ENCODE data around the gene GRIN2A. TPM values are rescaled to one million over a fixed set of nuclear protein-coding genes. Genes with fewer than 3 reads are reported as not detected.

The GRIN2A gene
- total and polyA plus RNA-seq, 2 donors (not counting 1 experiment from before 2014, with no cell fraction given) = 0.44 TPM; not detected in 1

DNA sequence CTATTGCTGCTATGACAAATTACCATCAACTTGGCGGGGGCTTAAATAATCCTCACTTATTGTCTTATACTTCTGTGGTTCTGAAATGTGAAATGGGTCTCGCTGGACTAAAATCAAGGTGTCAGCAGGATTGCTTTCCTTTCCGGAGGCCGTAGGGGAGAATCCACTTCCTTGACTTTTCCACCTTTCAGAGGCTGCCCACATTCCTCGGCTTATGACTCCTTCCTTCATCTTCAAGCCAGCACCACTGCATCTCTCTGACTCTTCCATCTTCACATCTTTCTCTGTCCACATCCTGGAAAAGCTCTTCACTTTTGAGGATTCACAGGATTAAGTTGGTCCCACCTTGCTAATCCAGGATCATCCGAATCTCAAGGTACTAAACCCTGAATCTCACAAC, 217.8 kb downstream of the GRIN2A start:
- ChIA-PET CTCF (no interaction called here), POLR2A (no interaction called here)
- H3K27ac Mint-ChIP-seq = no peak overlapping the region
- 95% methylated on average over 4 of the region's 6 CpGs for WGBS (ENCODE audit: insufficient coverage)
- no peaks in the 10 kb centered on the region for H3K4me1 ChIP-seq (ENCODE audit: control insufficient read depth in 2 of 2, insufficient read depth in 2 of 2, low read length in 2 of 2)
- H3K36me3 ChIP-seq (replicated peaks in 1 of 2; ENCODE audit: control extremely low read depth in 1 of 2, control insufficient read depth in 1 of 2, extremely low read depth in 1 of 2, insufficient read depth in 2 of 2, low read length in 1 of 2) = no peaks in the 10 kb centered on the region
- H3K27ac ChIP-seq (ENCODE audit: low read length in 2 of 2) = no peak overlapping the region
- H2AFZ ChIP-seq (ENCODE audit: insufficient read depth, low read depth, low read length, poor library complexity, severe bottlenecking) = no peak overlapping the region
- intact Hi-C loops (cut with micrococcal nuclease) = no loop called here
- TF ChIP-seq EZH2 (IDR thresholded peaks at IDR 0.05; ENCODE audit: borderline replicate concordance, insufficient read depth, low read depth, low read length, poor library complexity, severe bottlenecking) = no peak
- TF ChIP-seq, protein P1, sequence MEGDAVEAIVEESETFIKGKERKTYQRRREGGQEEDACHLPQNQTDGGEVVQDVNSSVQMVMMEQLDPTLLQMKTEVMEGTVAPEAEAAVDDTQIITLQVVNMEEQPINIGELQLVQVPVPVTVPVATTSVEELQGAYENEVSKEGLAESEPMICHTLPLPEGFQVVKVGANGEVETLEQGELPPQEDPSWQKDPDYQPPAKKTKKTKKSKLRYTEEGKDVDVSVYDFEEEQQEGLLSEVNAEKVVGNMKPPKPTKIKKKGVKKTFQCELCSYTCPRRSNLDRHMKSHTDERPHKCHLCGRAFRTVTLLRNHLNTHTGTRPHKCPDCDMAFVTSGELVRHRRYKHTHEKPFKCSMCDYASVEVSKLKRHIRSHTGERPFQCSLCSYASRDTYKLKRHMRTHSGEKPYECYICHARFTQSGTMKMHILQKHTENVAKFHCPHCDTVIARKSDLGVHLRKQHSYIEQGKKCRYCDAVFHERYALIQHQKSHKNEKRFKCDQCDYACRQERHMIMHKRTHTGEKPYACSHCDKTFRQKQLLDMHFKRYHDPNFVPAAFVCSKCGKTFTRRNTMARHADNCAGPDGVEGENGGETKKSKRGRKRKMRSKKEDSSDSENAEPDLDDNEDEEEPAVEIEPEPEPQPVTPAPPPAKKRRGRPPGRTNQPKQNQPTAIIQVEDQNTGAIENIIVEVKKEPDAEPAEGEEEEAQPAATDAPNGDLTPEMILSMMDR (IDR thresholded peaks at IDR 0.05) = no peak
- no peaks in the 10 kb centered on the region for H3K27me3 ChIP-seq (replicated peaks in 1 of 4; ENCODE audit: control extremely low read depth in 1 of 4, control insufficient read depth in 3 of 4, insufficient read depth in 4 of 4, low read length in 3 of 4)
- no peak for DNase-seq
- peaks cover 11% of the 10 kb centered on the region for H3K27me3 Mint-ChIP-seq
- no peaks in the 10 kb centered on the region for H3K9me3 ChIP-seq (ENCODE audit: control extremely low read depth in 1 of 3, control insufficient read depth in 2 of 3, insufficient read depth in 1 of 3, low read length in 2 of 3)
- H4K20me1 ChIP-seq (ENCODE audit: control insufficient read depth, insufficient read depth, low read length, poor library complexity, severe bottlenecking) = no peaks in the 10 kb centered on the region
- H3K4me3 Mint-ChIP-seq = no peak overlapping the region
- H3K4me3 ChIP-seq (ENCODE audit: control extremely low read depth in 1 of 5, extremely low read depth in 1 of 5, insufficient read depth in 1 of 5, low read depth in 2 of 5, low read length in 4 of 5) = no peak overlapping the region
- H3K9ac ChIP-seq (ENCODE audit: low read length) = no peak overlapping the region
- H3K4me1 Mint-ChIP-seq = no peaks in the 10 kb centered on the region
- H3K9me3 Mint-ChIP-seq (ENCODE audit: insufficient read depth) = no peaks in the 10 kb centered on the region
- no peak for ATAC-seq (ENCODE audit: low read depth)
- H3K79me2 ChIP-seq (ENCODE audit: control insufficient read depth, insufficient read depth, low read length) = no peaks in the 10 kb centered on the region
- H3K4me2 ChIP-seq (replicated peaks; ENCODE audit: low read depth, low read length, poor library complexity, severe bottlenecking) = no peak overlapping the region

DNA sequence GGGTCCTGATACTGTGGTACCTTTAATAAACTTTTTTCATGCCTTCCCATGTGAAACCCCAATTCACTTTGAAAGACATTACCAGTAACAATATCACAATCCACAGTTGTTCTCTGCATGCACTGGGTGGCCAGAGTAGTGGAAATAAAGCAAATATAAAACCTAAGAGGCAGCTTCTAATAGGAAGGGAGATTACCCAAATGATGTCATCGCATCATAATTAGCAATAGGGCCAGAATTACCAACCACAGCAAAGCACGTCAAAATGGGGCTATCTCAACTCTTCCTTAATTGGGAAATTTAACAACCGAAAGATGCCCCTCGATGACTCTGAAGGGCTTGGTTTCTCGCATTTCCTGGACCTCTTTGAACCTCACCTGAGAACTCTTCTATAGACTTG, 224.8 kb downstream of the GRIN2A start:
- H3K79me2 ChIP-seq (ENCODE audit: control insufficient read depth, insufficient read depth, low read length) = no peaks in the 10 kb centered on the region
- no peaks in the 10 kb centered on the region for H3K9me3 ChIP-seq (ENCODE audit: control extremely low read depth in 1 of 3, control insufficient read depth in 2 of 3, insufficient read depth in 1 of 3, low read length in 2 of 3)
- no peaks in the 10 kb centered on the region for H3K9me3 Mint-ChIP-seq (ENCODE audit: insufficient read depth)
- no peaks in the 10 kb centered on the region for H3K4me1 ChIP-seq (ENCODE audit: control insufficient read depth in 2 of 2, insufficient read depth in 2 of 2, low read length in 2 of 2)
- no peak for TF ChIP-seq EZH2 (IDR thresholded peaks at IDR 0.05; ENCODE audit: borderline replicate concordance, insufficient read depth, low read depth, low read length, poor library complexity, severe bottlenecking)
- TF ChIP-seq, protein P1 (IDR thresholded peaks at IDR 0.05) = no peak
- POLR2A ChIA-PET = no interaction called here
- peaks cover 0 to 4% (median 0%) of the 10 kb centered on the region in 4 experiments for H3K27me3 ChIP-seq (replicated peaks in 1 of 4; ENCODE audit: control extremely low read depth in 1 of 4, control insufficient read depth in 3 of 4, insufficient read depth in 4 of 4, low read length in 3 of 4)
- no peak overlapping the region for H3K27ac Mint-ChIP-seq
- ATAC-seq (ENCODE audit: low read depth) (no peak), DNase-seq (no peak)
- no peaks in the 10 kb centered on the region for H3K4me1 Mint-ChIP-seq
- H2AFZ ChIP-seq (ENCODE audit: insufficient read depth, low read depth, low read length, poor library complexity, severe bottlenecking) = no peak overlapping the region
- no peaks in the 10 kb centered on the region for H3K36me3 ChIP-seq (replicated peaks in 1 of 2; ENCODE audit: control extremely low read depth in 1 of 2, control insufficient read depth in 1 of 2, extremely low read depth in 1 of 2, insufficient read depth in 2 of 2, low read length in 1 of 2)
- no peak overlapping the region for H3K4me2 ChIP-seq (replicated peaks; ENCODE audit: low read depth, low read length, poor library complexity, severe bottlenecking)
- CTCF ChIA-PET = no interaction called here
- no peak overlapping the region for H3K4me3 ChIP-seq (ENCODE audit: control extremely low read depth in 1 of 5, extremely low read depth in 1 of 5, insufficient read depth in 1 of 5, low read depth in 2 of 5, low read length in 4 of 5)
- H4K20me1 ChIP-seq (ENCODE audit: control insufficient read depth, insufficient read depth, low read length, poor library complexity, severe bottlenecking) = no peaks in the 10 kb centered on the region
- intact Hi-C loops (cut with micrococcal nuclease) = no loop called here
- WGBS (ENCODE audit: insufficient coverage) = 76% methylated on average over 5 of the region's 5 CpGs
- peaks cover 40% of the 10 kb centered on the region for H3K27me3 Mint-ChIP-seq
- H3K4me3 Mint-ChIP-seq = no peak overlapping the region
- no peak overlapping the region for H3K27ac ChIP-seq (ENCODE audit: low read length in 2 of 2)
- H3K9ac ChIP-seq (ENCODE audit: low read length) = no peak overlapping the region
